Fibroblast of lung (primary cell): Measurements from ENCODE around the gene NUP93.
"Not testable (repeated sequence)": the region's sequence is repeated elsewhere in the genome, so short reads cannot be mapped to it uniquely, and the experiment has no call there.

Experiments used
- EZH2 ChIP-seq: IDR thresholded peaks from 2 replicates; pipeline ENCODE4 v1.5.1; 2012; ENCODE audit warnings: low read length, control low read depth, mild to moderate bottlenecking; ENCODE audit errors: missing control alignments
- TF ChIP-seq, protein P1 (sequence below), 2 donors: IDR thresholded peaks in 1 of 2; conservative IDR thresholded peaks in 1 of 2; 1 replicate in 1 of 2; 2 replicates in 1 of 2; pipeline ENCODE4 v1.5.1; 2011 to 2012; ENCODE audit warnings: low read length in 2 of 2, control low read depth in 1 of 2, inconsistent platforms in 1 of 2, low read depth in 1 of 2, mild to moderate bottlenecking in 1 of 2

DNA sequence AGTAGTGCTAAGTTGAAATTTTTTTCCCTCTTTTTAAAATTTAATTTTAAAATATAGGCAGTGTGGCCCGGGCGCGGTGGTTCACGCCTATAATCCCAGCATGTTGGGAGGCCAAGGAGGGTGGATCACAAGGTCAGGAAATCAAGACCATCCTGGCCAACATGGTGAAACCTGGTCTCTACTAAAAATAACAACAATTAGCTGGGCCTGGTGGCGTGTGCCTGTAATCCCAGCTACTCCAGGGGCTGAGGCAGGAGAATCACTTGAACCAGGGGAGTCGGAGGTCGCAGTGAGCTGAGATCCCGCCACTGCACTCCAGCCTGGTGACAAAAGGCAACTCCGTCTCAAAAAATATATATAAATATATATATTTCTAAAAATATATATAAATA, 77.7 kb downstream of the NUP93 start:
- TF ChIP-seq, protein P1, sequence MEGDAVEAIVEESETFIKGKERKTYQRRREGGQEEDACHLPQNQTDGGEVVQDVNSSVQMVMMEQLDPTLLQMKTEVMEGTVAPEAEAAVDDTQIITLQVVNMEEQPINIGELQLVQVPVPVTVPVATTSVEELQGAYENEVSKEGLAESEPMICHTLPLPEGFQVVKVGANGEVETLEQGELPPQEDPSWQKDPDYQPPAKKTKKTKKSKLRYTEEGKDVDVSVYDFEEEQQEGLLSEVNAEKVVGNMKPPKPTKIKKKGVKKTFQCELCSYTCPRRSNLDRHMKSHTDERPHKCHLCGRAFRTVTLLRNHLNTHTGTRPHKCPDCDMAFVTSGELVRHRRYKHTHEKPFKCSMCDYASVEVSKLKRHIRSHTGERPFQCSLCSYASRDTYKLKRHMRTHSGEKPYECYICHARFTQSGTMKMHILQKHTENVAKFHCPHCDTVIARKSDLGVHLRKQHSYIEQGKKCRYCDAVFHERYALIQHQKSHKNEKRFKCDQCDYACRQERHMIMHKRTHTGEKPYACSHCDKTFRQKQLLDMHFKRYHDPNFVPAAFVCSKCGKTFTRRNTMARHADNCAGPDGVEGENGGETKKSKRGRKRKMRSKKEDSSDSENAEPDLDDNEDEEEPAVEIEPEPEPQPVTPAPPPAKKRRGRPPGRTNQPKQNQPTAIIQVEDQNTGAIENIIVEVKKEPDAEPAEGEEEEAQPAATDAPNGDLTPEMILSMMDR (conservative IDR thresholded peaks at IDR 0.05 in 1 of 2, IDR thresholded peaks at IDR 0.05 in 1 of 2; ENCODE audit: low read depth in 1 of 2, low read length in 2 of 2) = not testable (repeated sequence)
- not testable (repeated sequence) for TF ChIP-seq EZH2
